Esophagus squamous epithelium (tissue), 4 donors: ENCODE results near the gene CHST11.

ENCODE experiments used
- CTCF ChIP-seq, 6 experiments: fragments of 450-650 bp in 4 of 6; fragments of 200-600 bp in 2 of 6; sonication (generic) in 2 of 6; IDR thresholded peaks; one replicate each; pipeline ENCODE4 v1.5.1; 2016 to 2019; ENCODE audit warnings: antibody characterized with exemption in 6 of 6, mild to moderate bottlenecking in 4 of 6, moderate library complexity in 4 of 6
- POLR2A ChIP-seq, 4 donors: fragments of 450-650 bp; IDR thresholded peaks; one replicate each; pipeline ENCODE4 v1.6.1; 2017; ENCODE audit warnings: antibody characterized with exemption in 4 of 4, mild to moderate bottlenecking in 4 of 4, moderate library complexity in 3 of 4

DNA sequence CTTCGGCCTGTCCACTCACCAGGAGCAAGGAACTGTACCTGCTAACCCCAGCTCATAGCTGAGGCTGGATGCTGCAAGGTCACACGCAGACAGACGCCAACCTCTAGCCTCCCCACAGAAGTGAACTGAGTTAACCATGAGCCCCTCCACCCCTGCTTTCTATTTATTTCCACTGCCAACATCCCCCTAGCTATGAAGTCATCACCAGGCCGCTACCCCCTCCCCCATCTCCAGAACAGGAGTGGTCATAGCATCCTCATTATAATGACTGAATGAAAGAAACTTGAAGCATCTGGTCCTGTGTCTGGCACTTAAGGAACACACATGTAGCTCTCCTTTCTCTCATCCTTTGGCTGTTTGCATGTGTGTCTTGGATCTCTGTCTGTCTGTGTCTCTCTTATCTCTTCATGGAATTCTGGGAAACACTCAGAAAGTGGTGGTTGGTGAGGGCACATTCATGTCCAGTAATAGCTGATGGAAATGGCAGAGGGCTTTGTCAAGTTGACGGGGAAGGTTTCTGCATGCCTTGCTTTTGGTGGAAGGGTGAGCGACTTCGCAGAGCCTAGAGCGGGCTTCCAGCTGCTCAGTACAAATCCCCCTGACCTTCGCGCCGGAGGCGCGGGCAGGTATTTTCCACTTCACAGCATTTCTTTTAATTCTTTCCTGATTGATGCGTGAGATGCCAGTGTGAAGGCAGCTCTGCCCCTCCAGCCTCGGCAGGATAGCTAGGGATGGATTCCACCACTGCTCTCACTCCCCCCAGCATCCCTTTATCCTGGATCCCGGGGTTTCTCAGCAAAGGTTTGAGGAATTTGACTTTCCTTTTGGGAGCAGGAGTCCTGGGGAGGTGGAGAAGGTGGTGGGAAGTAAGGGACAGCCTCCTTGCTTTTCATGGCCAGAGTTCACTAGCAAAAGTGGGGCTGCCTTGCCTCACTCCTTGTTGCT lies 198.2 kb downstream of the CHST11 start:
- no peak for TF ChIP-seq CTCF (IDR thresholded peaks at IDR 0.05)
- TF ChIP-seq POLR2A (IDR thresholded peaks at IDR 0.05): no peak
